ENCODE measurements around the gene REXO1.

The REXO1 gene

GRCh38 chr19:1860821-1861598 lies 12.7 kb upstream of the REXO1 start:
- Histone ChIP-seq H3K4me3 (ENCODE audit: low read depth, low read length) (no peak overlapping the region), H3K9me3 (ENCODE audit: control insufficient read depth, insufficient read depth, low read depth, low read length) (no peaks in the 10 kb centered on the region), H3K36me3 (ENCODE audit: control insufficient read depth in 2 of 2, insufficient read depth in 1 of 2, low read length in 2 of 2) (no peaks in the 10 kb centered on the region), H3K4me1 (ENCODE audit: control insufficient read depth, insufficient read depth, low read length) (peaks cover 21% of the 10 kb centered on the region), H3K27ac (ENCODE audit: extremely low read depth, low read depth, low read length) (no peak overlapping the region)
- TF ChIP-seq ZNF274 (IDR thresholded peaks at IDR 0.05; ENCODE audit: low read length), result no peak
- no peak for TF ChIP-seq ZNF274 (tag by site-specific recombination; IDR thresholded peaks at IDR 0.05; ENCODE audit: borderline replicate concordance)
- TF ChIP-seq GLIS1 (tag by site-specific recombination; IDR thresholded peaks at IDR 0.05), result peak; percentile 42
- TF ChIP-seq GLIS2 (tag by site-specific recombination; IDR thresholded peaks at IDR 0.05), result 0 out of 2 replicates have a peak, but pooled peaks have one; percentile 9
- ChIA-PET CTCF (interaction anchor here (1.0 kb wide), 1 partner anchor 24 kb away, joined by 3 read pairs; no protein-coding TSS in a partner anchor), POLR2A (no interaction called here)

DNA sequence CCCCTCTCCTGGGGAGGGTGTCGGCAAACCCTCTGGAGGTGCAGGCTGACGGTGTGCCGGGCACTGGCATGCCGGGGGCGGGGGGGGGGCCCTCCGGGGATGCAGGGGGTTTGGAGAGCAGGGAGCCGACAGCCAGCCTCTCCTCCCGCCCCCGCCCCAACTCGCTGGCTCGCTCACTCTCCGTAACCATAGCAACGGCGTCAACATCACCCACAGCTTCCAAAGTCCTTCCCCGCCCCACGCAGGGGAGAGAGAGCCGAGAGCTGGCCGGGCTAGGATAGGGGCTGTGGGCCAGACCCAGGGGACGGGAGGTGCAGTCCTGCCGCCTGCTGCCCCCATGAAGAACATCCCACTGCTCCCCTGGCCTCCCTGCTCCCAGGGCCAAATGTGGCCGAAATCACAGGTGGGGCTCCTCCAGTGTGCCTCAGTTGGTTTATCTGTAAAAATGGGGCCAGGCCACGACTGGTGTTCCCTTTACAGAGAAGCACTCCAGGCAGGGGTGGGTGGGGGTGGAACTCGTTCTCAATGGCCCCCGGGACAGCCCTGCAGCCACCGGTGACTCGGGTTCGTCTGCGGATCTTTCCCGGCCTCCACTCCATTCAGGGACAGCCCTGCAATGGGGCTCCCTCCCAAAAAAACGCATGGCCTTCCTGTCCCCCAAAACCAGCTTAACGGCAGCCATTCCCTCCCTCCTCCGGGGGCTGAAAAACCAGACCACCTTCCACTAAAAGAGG lies 11.9 kb upstream of the REXO1 start:
- Histone ChIP-seq H3K27ac (ENCODE audit: extremely low read depth, low read depth, low read length) (no peak overlapping the region), H3K4me1 (ENCODE audit: control insufficient read depth, insufficient read depth, low read length) (peaks cover 21% of the 10 kb centered on the region), H3K36me3 (ENCODE audit: control insufficient read depth in 2 of 2, insufficient read depth in 1 of 2, low read length in 2 of 2) (no peaks in the 10 kb centered on the region)

More for the DNA sequence above, 11.9 kb upstream of the REXO1 start:
- POLR2A ChIA-PET, result interaction anchor here (0.6 to 0.7 kb wide), 3 partner anchors 24 to 196 kb away, joined by 3 to 7 read pairs (median 4); no protein-coding TSS in a partner anchor
- CTCF ChIA-PET, result interaction anchor here (0.6 to 1.0 kb wide), 3 partner anchors 8 to 153 kb away, joined by 3 to 4 read pairs (median 3); no protein-coding TSS in a partner anchor
- H3K9me3 ChIP-seq (ENCODE audit: control insufficient read depth, insufficient read depth, low read depth, low read length), result no peaks in the 10 kb centered on the region
- no peak overlapping the region for H3K4me3 ChIP-seq (ENCODE audit: low read depth, low read length)
- TF ChIP-seq KLF8 (tag by site-specific recombination; IDR thresholded peaks at IDR 0.05) (peak; percentile 32; the same call in 1 of the 2 replicates), ZSCAN30 (tag by site-specific recombination; IDR thresholded peaks at IDR 0.05) (no peak), ZNF792 (tag by site-specific recombination; IDR thresholded peaks at IDR 0.05) (no peak), ZNF341 (tag by site-specific recombination; IDR thresholded peaks at IDR 0.05; ENCODE audit: low read depth) (peak; percentile 46), GLIS1 (tag by site-specific recombination; IDR thresholded peaks at IDR 0.05) (peak; percentile 77), ZNF600 (tag by site-specific recombination; IDR thresholded peaks at IDR 0.05) (peak; percentile 71), SP7 (tag by site-specific recombination; IDR thresholded peaks at IDR 0.05) (0 out of 2 replicates have a peak, but pooled peaks have one; percentile 17), EGR2 (tag by site-specific recombination; IDR thresholded peaks at IDR 0.05; ENCODE audit: low read depth) (peak; percentile 88), IKZF3 (tag by site-specific recombination; IDR thresholded peaks at IDR 0.05) (peak; percentile 11; the same call in 1 of the 2 replicates), ZBTB17 (tag by site-specific recombination; IDR thresholded peaks at IDR 0.05) (peak; percentile 51; the same call in 1 of the 2 replicates), PATZ1 (tag by site-specific recombination; IDR thresholded peaks at IDR 0.05) (peak; percentile 68; the same call in 1 of the 2 replicates), KLF9 (tag by site-specific recombination; IDR thresholded peaks at IDR 0.05; ENCODE audit: low read depth) (peak; percentile 15; the same call in 1 of the 2 replicates), ZFHX2 (tag by site-specific recombination; conservative IDR thresholded peaks at IDR 0.05) (peak; percentile 89), ZNF514 (tag by site-specific recombination; IDR thresholded peaks at IDR 0.05) (no peak), SP2 (tag by site-specific recombination; IDR thresholded peaks at IDR 0.05) (peak; percentile 47; the same call in 1 of the 2 replicates), ZNF223 (tag by site-specific recombination; IDR thresholded peaks at IDR 0.05) (no peak), GLIS2 (tag by site-specific recombination; IDR thresholded peaks at IDR 0.05) (peak; percentile 42; the same call in 1 of the 2 replicates), ZNF184 (tag by site-specific recombination; IDR thresholded peaks at IDR 0.05) (no peak), ZNF398 (tag by site-specific recombination; IDR thresholded peaks at IDR 0.05) (peak; percentile 55; the same call in 1 of the 2 replicates), ZBTB48 (tag by site-specific recombination; IDR thresholded peaks at IDR 0.05) (0 out of 2 replicates have a peak, but pooled peaks have one; percentile 19)
- TF ChIP-seq, protein P1, sequence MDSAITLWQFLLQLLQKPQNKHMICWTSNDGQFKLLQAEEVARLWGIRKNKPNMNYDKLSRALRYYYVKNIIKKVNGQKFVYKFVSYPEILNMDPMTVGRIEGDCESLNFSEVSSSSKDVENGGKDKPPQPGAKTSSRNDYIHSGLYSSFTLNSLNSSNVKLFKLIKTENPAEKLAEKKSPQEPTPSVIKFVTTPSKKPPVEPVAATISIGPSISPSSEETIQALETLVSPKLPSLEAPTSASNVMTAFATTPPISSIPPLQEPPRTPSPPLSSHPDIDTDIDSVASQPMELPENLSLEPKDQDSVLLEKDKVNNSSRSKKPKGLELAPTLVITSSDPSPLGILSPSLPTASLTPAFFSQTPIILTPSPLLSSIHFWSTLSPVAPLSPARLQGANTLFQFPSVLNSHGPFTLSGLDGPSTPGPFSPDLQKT (IDR thresholded peaks at IDR 0.05; ENCODE audit: borderline replicate concordance, low read depth, low read length), result no peak
- TF ChIP-seq, protein P2, sequence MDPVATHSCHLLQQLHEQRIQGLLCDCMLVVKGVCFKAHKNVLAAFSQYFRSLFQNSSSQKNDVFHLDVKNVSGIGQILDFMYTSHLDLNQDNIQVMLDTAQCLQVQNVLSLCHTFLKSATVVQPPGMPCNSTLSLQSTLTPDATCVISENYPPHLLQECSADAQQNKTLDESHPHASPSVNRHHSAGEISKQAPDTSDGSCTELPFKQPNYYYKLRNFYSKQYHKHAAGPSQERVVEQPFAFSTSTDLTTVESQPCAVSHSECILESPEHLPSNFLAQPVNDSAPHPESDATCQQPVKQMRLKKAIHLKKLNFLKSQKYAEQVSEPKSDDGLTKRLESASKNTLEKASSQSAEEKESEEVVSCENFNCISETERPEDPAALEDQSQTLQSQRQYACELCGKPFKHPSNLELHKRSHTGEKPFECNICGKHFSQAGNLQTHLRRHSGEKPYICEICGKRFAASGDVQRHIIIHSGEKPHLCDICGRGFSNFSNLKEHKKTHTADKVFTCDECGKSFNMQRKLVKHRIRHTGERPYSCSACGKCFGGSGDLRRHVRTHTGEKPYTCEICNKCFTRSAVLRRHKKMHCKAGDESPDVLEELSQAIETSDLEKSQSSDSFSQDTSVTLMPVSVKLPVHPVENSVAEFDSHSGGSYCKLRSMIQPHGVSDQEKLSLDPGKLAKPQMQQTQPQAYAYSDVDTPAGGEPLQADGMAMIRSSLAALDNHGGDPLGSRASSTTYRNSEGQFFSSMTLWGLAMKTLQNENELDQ (tag by site-specific recombination; IDR thresholded peaks at IDR 0.05; ENCODE audit: low read depth), result no peak

All from HEK293 (cell line).